Ishikawa (cell line): ENCODE measurements around the gene PAM16.

Source experiments
- EP300 ChIP-seq: IDR thresholded peaks from 2 replicates; pipeline ENCODE4 v1.6.1; 2012; ENCODE audit warnings: borderline replicate concordance
- MAX ChIP-seq: IDR thresholded peaks from 2 replicates; pipeline ENCODE4 v1.6.1; 2012
- NFIC ChIP-seq: IDR thresholded peaks from 2 replicates; pipeline ENCODE4 v1.6.1; 2012
- REST ChIP-seq: IDR thresholded peaks from 2 replicates; pipeline ENCODE4 v1.6.1; 2012; ENCODE audit warnings: low read depth, mild to moderate bottlenecking
- TCF12 ChIP-seq: IDR thresholded peaks from 2 replicates; pipeline ENCODE4 v1.6.1; 2012; ENCODE audit warnings: low read depth
- USF1 ChIP-seq: IDR thresholded peaks from 2 replicates; pipeline ENCODE4 v1.6.1; 2012

GRCh38 chr16:4376893-4377572 is 25.9 kb upstream of the PAM16 start:
- TF ChIP-seq EP300 (no peak), MAX (no peak), TCF12 (no peak), NFIC (no peak), REST (no peak), USF1 (no peak)
